Measurements from ENCODE around the gene ALK. TPM values are rescaled to one million over a fixed set of nuclear protein-coding genes. Genes with fewer than 3 reads are reported as not detected.

ALK gene
- total RNA-seq, 1 experiment from 2014 or later, result 0.87 TPM

- TF ChIP-seq CTCF (conservative IDR thresholded peaks at IDR 0.05; ENCODE audit: low read depth, low read length), result no peak
- TF ChIP-seq EZH2phosphoT487 (IDR thresholded peaks at IDR 0.05; ENCODE audit: borderline replicate concordance, low read length), result no peak
- BruUV-seq (replicated peaks), result no TSS peak
- H3K27me3 ChIP-seq (ENCODE audit: low read length), result no peaks in the 10 kb centered on the region
- H3K9me3 ChIP-seq (ENCODE audit: low read length), result no peaks in the 10 kb centered on the region
- H3K4me1 ChIP-seq (ENCODE audit: insufficient read depth, low read length), result no peaks in the 10 kb centered on the region
- H3F3A ChIP-seq (ENCODE audit: low read length, unreplicated experiment), result no peaks in the 10 kb centered on the region
- DNase-seq (no peak), ATAC-seq (no peak)
- H3K4me2 ChIP-seq (ENCODE audit: low read length), result no peak overlapping the region
- no peak overlapping the region for H3K4me3 ChIP-seq (ENCODE audit: low read length)
- ChIA-PET CTCF (no interaction called here), POLR2A (ENCODE audit: unreplicated experiment) (no interaction called here)
- H3K9me2 ChIP-seq (replicated peaks; ENCODE audit: low read length), result no peaks in the 10 kb centered on the region
- H3K79me2 ChIP-seq (ENCODE audit: low read length), result no peaks in the 10 kb centered on the region
- no peak overlapping the region for H3K27ac ChIP-seq (ENCODE audit: low read length)
- intact Hi-C loops (cut with micrococcal nuclease), result no loop called here
- no peak overlapping the region for H2AFZ ChIP-seq (ENCODE audit: low read length)
- H3K9ac ChIP-seq (ENCODE audit: low read length), result no peak overlapping the region
- H3K36me3 ChIP-seq (ENCODE audit: low read depth, low read length), result no peaks in the 10 kb centered on the region
- no peaks in the 10 kb centered on the region for H4K20me1 ChIP-seq (ENCODE audit: low read length)
These were observed 678.6 kb downstream of the ALK start for GRCh38 chr2:29242621-29243375.

- Histone ChIP-seq H2AFZ (ENCODE audit: low read length) (no peak overlapping the region), H3K79me2 (ENCODE audit: low read length) (no peaks in the 10 kb centered on the region), H4K20me1 (ENCODE audit: low read length) (no peaks in the 10 kb centered on the region), H3K27ac (ENCODE audit: low read length) (no peak overlapping the region), H3K4me1 (ENCODE audit: insufficient read depth, low read length) (no peaks in the 10 kb centered on the region), H3K9ac (ENCODE audit: low read length) (no peak overlapping the region), H3K9me2 (replicated peaks; ENCODE audit: low read length) (no peaks in the 10 kb centered on the region), H3K27me3 (ENCODE audit: low read length) (no peaks in the 10 kb centered on the region), H3K4me3 (ENCODE audit: low read length) (no peak overlapping the region), H3K9me3 (ENCODE audit: low read length) (no peaks in the 10 kb centered on the region), H3F3A (ENCODE audit: low read length, unreplicated experiment) (no peaks in the 10 kb centered on the region), H3K36me3 (ENCODE audit: low read depth, low read length) (no peaks in the 10 kb centered on the region), H3K4me2 (ENCODE audit: low read length) (no peak overlapping the region)
- TF ChIP-seq EZH2phosphoT487 (IDR thresholded peaks at IDR 0.05; ENCODE audit: borderline replicate concordance, low read length), result no peak
- TF ChIP-seq EZH2 (IDR thresholded peaks at IDR 0.05; ENCODE audit: low read length, unreplicated experiment), result no peak
- no peak for TF ChIP-seq CTCF (conservative IDR thresholded peaks at IDR 0.05; ENCODE audit: low read depth, low read length)
- ChIA-PET CTCF (no interaction called here), POLR2A (ENCODE audit: unreplicated experiment) (no interaction called here)
- DNase-seq (no peak), ATAC-seq (no peak)
- intact Hi-C loops (cut with micrococcal nuclease), result no loop called here
- no TSS peak for BruUV-seq (replicated peaks)
These were observed 679.3 kb downstream of the ALK start for GRCh38 chr2:29241955-29242565.

- Histone ChIP-seq H3K4me1 (ENCODE audit: insufficient read depth, low read length) (no peaks in the 10 kb centered on the region), H3K4me3 (ENCODE audit: low read length) (no peak overlapping the region), H3K4me2 (ENCODE audit: low read length) (no peak overlapping the region), H4K20me1 (ENCODE audit: low read length) (no peaks in the 10 kb centered on the region), H3K27ac (ENCODE audit: low read length) (no peak overlapping the region), H3K79me2 (ENCODE audit: low read length) (no peaks in the 10 kb centered on the region), H3K9me2 (replicated peaks; ENCODE audit: low read length) (no peaks in the 10 kb centered on the region), H3K27me3 (ENCODE audit: low read length) (no peaks in the 10 kb centered on the region), H3F3A (ENCODE audit: low read length, unreplicated experiment) (no peaks in the 10 kb centered on the region), H2AFZ (ENCODE audit: low read length) (no peak overlapping the region), H3K36me3 (ENCODE audit: low read depth, low read length) (no peaks in the 10 kb centered on the region), H3K9me3 (ENCODE audit: low read length) (no peaks in the 10 kb centered on the region), H3K9ac (ENCODE audit: low read length) (no peak overlapping the region)
- ChIA-PET POLR2A (ENCODE audit: unreplicated experiment) (no interaction called here), CTCF (no interaction called here)
- intact Hi-C loops (cut with micrococcal nuclease), result no loop called here
- BruUV-seq (replicated peaks), result no TSS peak
- DNase-seq (no peak), ATAC-seq (no peak)
- no peak for TF ChIP-seq EZH2 (IDR thresholded peaks at IDR 0.05; ENCODE audit: low read length, unreplicated experiment)
- TF ChIP-seq EZH2phosphoT487 (IDR thresholded peaks at IDR 0.05; ENCODE audit: borderline replicate concordance, low read length), result no peak
- TF ChIP-seq CTCF (conservative IDR thresholded peaks at IDR 0.05; ENCODE audit: low read depth, low read length), result no peak
These were observed 680.0 kb downstream of the ALK start for GRCh38 chr2:29241341-29241740.
